NB4 (cell line): ENCODE results near the gene CPED1.

Experiments used
- POLR2A ChIP-seq: IDR thresholded peaks from 2 replicates; pipeline ENCODE4 v1.6.1; 2011; ENCODE audit warnings: mild to moderate bottlenecking; ENCODE audit not compliant: insufficient read length; ENCODE audit errors: extremely low read depth
- TF ChIP-seq, protein P1 (sequence below): IDR thresholded peaks from one replicate; pipeline ENCODE4 v1.5.1; 2012; ENCODE audit warnings: low read depth, low read length
- TF ChIP-seq, protein P2 (sequence below): IDR thresholded peaks from 2 replicates; pipeline ENCODE4 v1.6.1; 2011; ENCODE audit warnings: low read depth, low read length

DNA sequence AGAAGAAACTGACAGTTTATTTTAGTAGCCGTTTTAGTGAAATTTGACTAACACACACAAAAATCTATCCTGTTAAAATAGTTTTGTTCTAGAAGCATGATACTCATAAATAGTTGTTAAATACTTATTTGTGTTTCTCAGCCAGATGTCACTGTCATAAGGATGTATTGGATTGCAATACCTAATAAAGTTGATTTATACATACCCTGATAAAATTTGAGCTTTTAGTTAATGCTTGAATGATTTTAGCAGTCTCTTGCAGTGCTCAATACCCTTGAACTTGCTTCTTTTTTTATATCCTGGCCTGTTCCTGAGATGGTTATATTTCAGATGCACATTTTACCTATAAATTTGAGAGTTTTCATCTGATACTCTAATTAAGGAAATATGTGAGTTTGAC, 27.8 kb upstream of the CPED1 start:
- TF ChIP-seq, protein P1, sequence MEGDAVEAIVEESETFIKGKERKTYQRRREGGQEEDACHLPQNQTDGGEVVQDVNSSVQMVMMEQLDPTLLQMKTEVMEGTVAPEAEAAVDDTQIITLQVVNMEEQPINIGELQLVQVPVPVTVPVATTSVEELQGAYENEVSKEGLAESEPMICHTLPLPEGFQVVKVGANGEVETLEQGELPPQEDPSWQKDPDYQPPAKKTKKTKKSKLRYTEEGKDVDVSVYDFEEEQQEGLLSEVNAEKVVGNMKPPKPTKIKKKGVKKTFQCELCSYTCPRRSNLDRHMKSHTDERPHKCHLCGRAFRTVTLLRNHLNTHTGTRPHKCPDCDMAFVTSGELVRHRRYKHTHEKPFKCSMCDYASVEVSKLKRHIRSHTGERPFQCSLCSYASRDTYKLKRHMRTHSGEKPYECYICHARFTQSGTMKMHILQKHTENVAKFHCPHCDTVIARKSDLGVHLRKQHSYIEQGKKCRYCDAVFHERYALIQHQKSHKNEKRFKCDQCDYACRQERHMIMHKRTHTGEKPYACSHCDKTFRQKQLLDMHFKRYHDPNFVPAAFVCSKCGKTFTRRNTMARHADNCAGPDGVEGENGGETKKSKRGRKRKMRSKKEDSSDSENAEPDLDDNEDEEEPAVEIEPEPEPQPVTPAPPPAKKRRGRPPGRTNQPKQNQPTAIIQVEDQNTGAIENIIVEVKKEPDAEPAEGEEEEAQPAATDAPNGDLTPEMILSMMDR: no peak
- no peak for TF ChIP-seq POLR2A
- TF ChIP-seq, protein P2, sequence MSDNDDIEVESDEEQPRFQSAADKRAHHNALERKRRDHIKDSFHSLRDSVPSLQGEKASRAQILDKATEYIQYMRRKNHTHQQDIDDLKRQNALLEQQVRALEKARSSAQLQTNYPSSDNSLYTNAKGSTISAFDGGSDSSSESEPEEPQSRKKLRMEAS: no peak
